Skeletal muscle tissue (tissue), 4 donors: ENCODE data around the gene NEK5. TPM values are rescaled to one million over a fixed set of nuclear protein-coding genes. Genes with fewer than 3 reads are reported as not detected.
A peak's percentile ranks its signal among the peaks of the same experiment; 100 is the strongest.

Experiments used
- H3K27ac ChIP-seq: one replicate; pipeline ENCODE4 v1.7.0; 2013; ENCODE audit warnings: mild to moderate bottlenecking, low read depth, low read length, inconsistent platforms
- H3K27me3 ChIP-seq, 3 donors: one replicate each; pipeline ENCODE4 v1.7.0; 2013; ENCODE audit warnings: low read length in 3 of 3; ENCODE audit not compliant: control insufficient read depth in 3 of 3, insufficient read depth in 3 of 3
- H3K36me3 ChIP-seq, 3 donors: one replicate each; pipeline ENCODE4 v1.7.0; 2013; ENCODE audit warnings: low read length in 3 of 3; ENCODE audit not compliant: control insufficient read depth in 3 of 3, insufficient read depth in 3 of 3
- H3K4me1 ChIP-seq, 3 donors: one replicate each; pipeline ENCODE4 v1.7.0; 2013; ENCODE audit warnings: low read length in 3 of 3, mild to moderate bottlenecking in 3 of 3; ENCODE audit not compliant: control insufficient read depth in 3 of 3, insufficient read depth in 3 of 3
- H3K4me3 ChIP-seq, 3 donors: one replicate each; pipeline ENCODE4 v1.7.0; 2013; ENCODE audit warnings: low read length in 3 of 3
- H3K9ac ChIP-seq, 3 donors: one replicate each; pipeline ENCODE4 v1.7.0; 2013; ENCODE audit warnings: low read length in 3 of 3, mild to moderate bottlenecking in 3 of 3, moderate library complexity in 2 of 3, low read depth in 1 of 3
- H3K9me3 ChIP-seq, 3 donors: one replicate each; pipeline ENCODE4 v1.7.0; 2013; ENCODE audit warnings: low read length in 3 of 3; ENCODE audit not compliant: control insufficient read depth in 3 of 3
- total RNA-seq: library from RNA; depleted of rRNA; stranded (reverse); fragments of >200 nt; gene quantifications from one replicate; pipeline ENCODE4 v1.2.3, GENCODE V29; 2014
- donor health status: Osteomylitis.

The NEK5 gene
- total RNA-seq, 1 donor from 2014 or later, result 1.0 TPM

DNA sequence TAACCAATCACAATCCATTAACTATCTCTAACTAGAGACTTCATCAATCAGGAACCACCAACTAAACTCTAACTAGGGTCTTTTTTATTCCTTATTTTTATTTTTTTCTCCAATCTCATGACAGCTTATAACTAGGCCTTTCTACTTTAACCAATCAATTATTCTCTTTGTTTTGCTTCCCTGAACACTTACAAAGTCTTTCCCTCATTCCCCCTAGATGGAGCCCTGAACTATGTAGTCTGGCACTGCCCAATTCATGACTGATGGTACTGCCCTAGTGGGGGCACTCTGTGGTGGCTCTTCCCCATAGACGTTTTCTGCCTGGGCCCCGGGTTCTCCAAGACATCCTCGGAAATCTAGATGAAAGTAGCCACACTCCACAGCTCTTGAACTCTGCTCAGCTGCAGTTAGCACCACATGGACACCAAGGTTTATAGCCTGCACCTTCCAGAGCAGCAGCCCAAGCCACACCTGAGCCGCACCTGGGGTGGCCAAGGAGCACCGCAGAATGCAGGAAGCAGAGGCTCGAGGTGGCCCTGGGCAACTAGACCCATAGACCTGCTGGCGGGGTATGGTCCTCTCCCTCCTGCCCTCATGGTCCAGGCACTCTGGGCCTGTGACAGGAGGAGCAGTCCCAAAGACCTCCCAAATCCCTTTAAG lies 124.2 kb downstream of the NEK5 start:
- Histone ChIP-seq H3K9ac (no peak overlapping the region), H3K9me3 (no peaks in the 10 kb centered on the region), H3K27me3 (no peaks in the 10 kb centered on the region), H3K4me3 (no peak overlapping the region), H3K4me1 (peaks cover 5 to 7% (median 5%) of the 10 kb centered on the region in 3 donors), H3K36me3 (no peaks in the 10 kb centered on the region), H3K27ac (no peak overlapping the region)

DNA sequence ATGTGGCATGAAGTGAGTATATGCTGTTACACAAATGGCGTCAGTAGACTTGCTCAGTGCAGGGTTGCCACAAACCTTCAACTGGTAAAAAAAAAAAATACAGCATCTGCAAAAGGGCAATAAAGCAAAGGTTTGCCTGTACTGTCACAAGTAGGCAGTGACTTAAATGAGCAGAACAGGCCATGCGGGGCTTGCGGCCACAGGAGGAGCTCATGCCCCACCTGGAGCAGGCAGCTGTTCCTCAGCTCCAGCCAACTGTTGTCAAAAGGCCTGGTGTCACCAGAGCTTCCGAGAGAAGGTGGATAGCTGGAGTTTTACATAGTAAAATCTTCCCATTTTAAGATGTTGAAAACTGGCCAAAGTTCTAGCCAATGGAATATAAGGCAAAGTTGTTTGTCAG lies 125.3 kb downstream of the NEK5 start:
- Histone ChIP-seq H3K4me3 (no peak overlapping the region), H3K27ac (no peak overlapping the region), H3K9me3 (no peaks in the 10 kb centered on the region), H3K9ac (no peak overlapping the region), H3K36me3 (no peaks in the 10 kb centered on the region), H3K4me1 (peaks cover 13 to 17% (median 15%) of the 10 kb centered on the region in 3 donors), H3K27me3 (no peaks in the 10 kb centered on the region)

DNA sequence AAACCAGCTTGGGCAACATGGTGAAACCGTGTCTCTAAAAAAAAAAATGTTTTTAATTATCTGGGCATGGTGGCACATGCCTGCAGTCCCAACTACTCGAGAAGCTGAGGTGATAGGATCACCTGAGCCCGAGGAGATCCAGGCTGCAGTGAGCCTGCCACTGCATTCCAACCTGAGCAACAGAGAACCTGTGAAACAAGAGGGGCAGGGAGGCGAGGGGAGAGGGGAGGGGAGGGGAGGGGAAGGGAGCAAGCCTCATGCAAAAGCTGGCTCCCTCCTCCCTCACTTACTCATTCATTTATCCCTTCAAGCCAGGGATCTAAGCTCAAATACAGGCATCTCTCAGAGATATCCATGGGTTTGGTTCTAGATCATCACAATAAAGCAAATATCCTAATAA lies 126.5 kb downstream of the NEK5 start:
- Histone ChIP-seq H3K9me3 (no peaks in the 10 kb centered on the region), H3K4me3 (no peak overlapping the region), H3K4me1 (peaks cover 13 to 24% (median 15%) of the 10 kb centered on the region in 3 donors), H3K27ac (no peak overlapping the region), H3K9ac (no peak overlapping the region), H3K36me3 (no peaks in the 10 kb centered on the region), H3K27me3 (no peaks in the 10 kb centered on the region)

DNA sequence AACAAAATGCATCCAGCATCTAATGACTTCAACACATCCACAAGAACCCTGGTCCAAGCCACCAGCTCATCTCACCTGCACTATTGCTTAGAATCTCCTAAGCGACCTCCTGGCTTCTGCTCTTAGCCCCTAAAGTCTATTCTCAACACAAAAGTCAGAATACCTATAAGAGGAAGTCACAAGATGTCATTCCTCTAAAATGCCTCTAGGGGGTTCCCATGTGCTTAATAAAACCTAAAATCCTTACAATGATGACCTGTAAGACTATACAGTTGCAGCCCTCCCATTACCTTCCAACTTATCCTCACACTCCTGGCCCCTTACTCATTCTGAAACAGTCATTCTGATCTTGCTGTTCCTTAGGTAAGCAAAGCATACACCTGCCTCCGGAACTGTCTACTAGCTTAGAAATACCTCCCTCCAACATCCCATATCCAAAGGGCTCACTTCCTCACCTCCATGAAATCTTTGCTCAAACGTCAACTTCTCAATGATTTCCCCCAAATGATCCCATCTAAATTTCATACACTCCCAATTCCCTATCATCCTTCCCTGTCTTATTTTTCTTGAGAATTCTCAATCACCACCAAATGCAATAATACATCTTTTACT lies 127.6 kb downstream of the NEK5 start:
- Histone ChIP-seq H3K9me3 (no peaks in the 10 kb centered on the region), H3K36me3 (no peaks in the 10 kb centered on the region), H3K4me1 (peaks cover 16 to 29% (median 18%) of the 10 kb centered on the region in 3 donors), H3K4me3 (no peak overlapping the region), H3K27ac (no peak overlapping the region), H3K27me3 (no peaks in the 10 kb centered on the region), H3K9ac (no peak overlapping the region)

DNA sequence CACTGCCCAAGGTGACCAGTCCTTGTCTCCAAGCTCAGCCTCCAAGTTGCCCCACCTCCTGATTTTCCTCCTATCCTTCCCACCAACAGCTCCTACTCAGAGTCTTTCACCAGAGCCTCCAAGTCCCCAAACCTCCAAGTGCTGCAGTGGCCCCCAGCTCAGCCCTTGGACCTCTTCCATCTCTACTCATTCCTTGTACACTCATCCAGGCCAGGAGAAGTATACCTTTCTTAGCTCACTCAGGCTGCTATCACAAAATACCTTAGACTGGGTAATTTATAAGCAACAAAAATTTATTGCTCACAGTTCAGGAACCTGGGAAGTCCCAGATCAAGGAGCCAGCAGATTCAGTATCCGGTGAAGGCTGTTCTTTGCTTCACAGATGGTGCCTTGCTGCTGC lies 129.0 kb downstream of the NEK5 start:
- peak overlapping the region in 2 of 3 donors; percentile 54 to 58 for H3K4me3 ChIP-seq
- no peaks in the 10 kb centered on the region for H3K27me3 ChIP-seq
- no peak overlapping the region for H3K27ac ChIP-seq
- H3K9me3 ChIP-seq, result no peaks in the 10 kb centered on the region
- peak overlapping the region in 2 of 3 donors; percentile 5 to 33 for H3K9ac ChIP-seq
- H3K4me1 ChIP-seq, result peaks cover 29 to 42% (median 29%) of the 10 kb centered on the region in 3 donors
- H3K36me3 ChIP-seq, result no peaks in the 10 kb centered on the region

DNA sequence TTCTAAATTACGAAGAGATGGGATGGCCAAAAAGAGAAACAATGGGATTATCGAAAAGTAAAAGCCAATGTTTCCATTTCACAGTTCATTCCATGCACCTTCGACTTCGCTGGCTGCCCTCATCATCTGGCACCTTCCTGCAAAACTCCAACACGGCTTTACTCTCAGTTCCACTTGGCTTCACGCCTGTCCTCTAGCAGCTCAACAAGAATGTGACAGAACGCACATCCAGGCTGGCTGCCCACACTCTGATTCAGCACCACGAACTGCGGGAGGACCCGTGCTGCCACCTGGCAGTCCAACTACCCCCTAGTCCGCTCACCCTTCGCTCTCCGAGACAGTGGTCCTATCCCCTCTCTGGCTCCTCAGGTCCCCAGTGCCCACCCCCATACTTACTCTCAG lies 129.4 kb downstream of the NEK5 start:
- Histone ChIP-seq H3K4me3 (peak overlapping the region in 2 of 3 donors; percentile 54 to 58), H3K27ac (no peak overlapping the region), H3K9me3 (no peaks in the 10 kb centered on the region), H3K36me3 (no peaks in the 10 kb centered on the region), H3K4me1 (peaks cover 29 to 42% (median 29%) of the 10 kb centered on the region in 3 donors), H3K27me3 (no peaks in the 10 kb centered on the region), H3K9ac (peak overlapping the region in 2 of 3 donors; percentile 5 to 33)

DNA sequence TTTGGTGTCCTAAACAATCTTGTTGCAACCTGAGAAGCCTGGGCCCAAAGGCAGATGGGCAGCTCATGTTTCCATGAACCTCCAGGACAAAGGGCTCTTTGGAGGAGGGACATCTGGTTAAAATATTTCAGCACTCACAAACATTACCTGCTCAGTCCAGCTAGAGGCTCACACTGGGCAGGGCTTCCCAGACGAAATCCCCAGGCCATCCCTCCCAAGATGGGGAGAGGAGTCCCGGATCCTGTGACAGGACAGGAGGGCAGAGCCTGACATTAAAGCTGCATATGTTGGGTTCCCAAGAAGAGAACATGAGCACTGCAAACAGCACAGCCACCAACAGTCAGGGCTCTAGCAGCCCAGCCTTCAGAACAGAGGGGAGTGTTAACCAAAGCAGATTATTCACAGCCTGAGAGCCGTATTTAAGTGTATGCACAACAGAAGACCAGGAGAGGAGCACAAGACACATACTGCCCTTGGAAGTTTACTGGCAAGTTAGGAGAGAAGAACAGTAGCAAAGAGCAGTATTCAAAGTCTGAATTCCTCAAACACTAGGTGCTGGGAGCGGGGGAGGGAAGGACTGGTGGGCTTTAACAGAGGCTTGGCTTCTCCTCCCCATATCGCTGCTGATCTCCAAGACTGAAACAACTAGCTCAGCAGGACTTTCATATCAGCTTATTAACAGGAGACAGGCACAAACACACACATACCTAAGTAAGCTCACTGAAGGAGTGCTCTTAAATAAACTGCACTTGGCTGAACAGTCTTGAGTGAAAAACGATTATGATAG lies 130.0 kb downstream of the NEK5 start:
- Histone ChIP-seq H3K9me3 (no peaks in the 10 kb centered on the region), H3K27ac (no peak overlapping the region), H3K27me3 (no peaks in the 10 kb centered on the region), H3K9ac (peak overlapping the region in 1 of 3 donors; percentile 5), H3K4me1 (peaks cover 29 to 42% (median 29%) of the 10 kb centered on the region in 3 donors), H3K36me3 (no peaks in the 10 kb centered on the region), H3K4me3 (peak overlapping the region in 1 of 3 donors; percentile 54)

DNA sequence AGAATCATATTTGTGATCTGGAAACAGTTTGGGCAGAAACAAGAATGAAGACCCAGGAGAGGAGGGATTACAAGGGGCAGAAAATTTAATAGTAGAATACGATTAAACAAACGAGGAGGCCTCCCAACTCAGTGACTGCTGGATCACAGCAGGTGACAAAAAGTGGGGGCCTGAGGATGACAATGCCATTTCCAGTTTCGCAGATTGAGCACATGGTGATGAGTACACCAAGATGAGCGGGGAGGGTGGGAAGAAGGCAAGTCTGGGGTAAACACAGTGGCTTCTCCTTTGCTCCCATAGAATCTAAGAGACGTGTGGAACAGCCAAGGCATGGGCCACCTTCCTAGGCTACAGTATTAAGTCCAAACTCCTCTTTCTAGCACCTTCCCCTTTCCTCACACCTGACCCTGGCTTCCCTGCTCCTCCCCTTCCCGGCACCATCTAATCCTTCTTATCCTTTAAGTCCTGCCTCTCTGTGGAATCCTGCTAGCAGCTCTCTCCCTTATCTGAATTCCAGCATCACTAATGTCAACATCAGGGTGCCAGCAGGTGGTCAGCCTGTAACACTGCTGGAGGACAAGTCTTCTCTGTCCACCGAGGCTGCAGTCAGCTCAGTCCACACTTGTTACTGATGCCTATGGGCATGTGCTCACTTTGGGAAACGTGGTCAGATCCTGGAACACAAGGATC lies 131.1 kb downstream of the NEK5 start:
- H3K36me3 ChIP-seq, result no peaks in the 10 kb centered on the region
- no peak overlapping the region for H3K27ac ChIP-seq
- H3K4me3 ChIP-seq, result no peak overlapping the region
- no peak overlapping the region for H3K9ac ChIP-seq
- peaks cover 29 to 42% (median 29%) of the 10 kb centered on the region in 3 donors for H3K4me1 ChIP-seq
- no peaks in the 10 kb centered on the region for H3K9me3 ChIP-seq
- no peaks in the 10 kb centered on the region for H3K27me3 ChIP-seq

DNA sequence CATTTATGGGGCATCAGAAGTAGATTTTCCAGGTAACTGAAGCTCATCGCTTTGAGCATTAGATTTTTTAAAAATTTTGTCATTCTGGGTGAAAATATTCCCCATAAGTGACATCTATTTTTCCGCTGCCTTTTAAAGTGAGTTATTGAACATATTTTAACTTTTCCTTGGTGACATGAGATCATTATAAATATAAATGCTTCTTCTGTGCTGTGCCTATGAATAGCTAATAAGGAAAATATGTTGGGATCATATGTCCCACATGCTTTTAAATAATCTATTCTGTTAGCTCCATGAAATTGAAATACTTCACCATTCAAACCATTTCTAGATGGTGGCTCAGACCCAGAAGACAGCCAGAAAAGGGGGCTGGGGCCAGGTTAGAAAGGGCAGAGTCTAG lies 131.7 kb downstream of the NEK5 start:
- H3K4me3 ChIP-seq, result no peak overlapping the region
- H3K36me3 ChIP-seq, result no peaks in the 10 kb centered on the region
- H3K9ac ChIP-seq, result no peak overlapping the region
- H3K4me1 ChIP-seq, result peaks cover 29 to 42% (median 29%) of the 10 kb centered on the region in 3 donors
- no peaks in the 10 kb centered on the region for H3K9me3 ChIP-seq
- H3K27me3 ChIP-seq, result no peaks in the 10 kb centered on the region
- no peak overlapping the region for H3K27ac ChIP-seq
